GF-D8 (cell line): ENCODE measurements around the gene SELL.
"Not testable (repeated sequence)": the region's sequence is repeated elsewhere in the genome, so short reads cannot be mapped to it uniquely, and the experiment has no call there.

ENCODE experiments used
- DNase-seq: peaks from one replicate; lab custom pipeline; 2025; lab: John Stamatoyannopoulos, UW

The SELL gene

GRCh38 chr1:169704797-169705196 is 6.6 kb downstream of the SELL start:
- no peak for DNase-seq

DNA sequence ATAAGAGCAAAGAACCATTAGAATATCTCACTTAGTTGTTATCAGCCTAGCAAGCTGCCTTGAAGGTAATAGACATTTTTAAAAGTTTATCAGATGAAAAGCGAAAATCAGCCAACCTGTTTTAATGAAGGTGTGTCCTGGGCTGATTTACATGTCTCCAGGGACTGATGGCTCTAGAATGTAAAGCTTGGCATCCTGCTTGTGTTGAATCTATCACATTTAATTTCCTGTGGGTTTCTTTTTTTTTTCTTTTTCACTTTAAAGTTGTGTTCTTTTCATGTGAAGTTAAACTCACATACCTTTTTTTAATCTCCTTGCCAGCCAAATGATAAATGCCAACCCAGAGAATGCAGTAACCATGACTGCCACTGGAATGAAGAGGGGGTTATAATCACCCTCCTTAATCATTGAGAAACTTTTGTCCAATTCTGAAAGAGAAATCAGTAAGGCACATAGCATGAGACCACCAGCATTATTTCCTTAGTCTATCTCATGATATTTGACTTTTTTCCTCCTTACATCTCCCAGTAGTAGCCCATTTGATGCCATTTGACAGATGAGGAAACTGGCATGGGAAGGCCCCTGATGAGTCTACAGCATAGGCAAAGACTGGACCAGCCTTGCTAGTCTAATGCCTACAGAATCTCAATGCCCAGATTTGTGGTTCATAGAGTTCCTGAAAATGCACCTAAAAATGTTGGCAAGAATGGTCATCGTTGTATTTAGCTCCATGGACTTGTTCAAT is 10.0 kb downstream of the SELL start:
- no peak for DNase-seq

DNA sequence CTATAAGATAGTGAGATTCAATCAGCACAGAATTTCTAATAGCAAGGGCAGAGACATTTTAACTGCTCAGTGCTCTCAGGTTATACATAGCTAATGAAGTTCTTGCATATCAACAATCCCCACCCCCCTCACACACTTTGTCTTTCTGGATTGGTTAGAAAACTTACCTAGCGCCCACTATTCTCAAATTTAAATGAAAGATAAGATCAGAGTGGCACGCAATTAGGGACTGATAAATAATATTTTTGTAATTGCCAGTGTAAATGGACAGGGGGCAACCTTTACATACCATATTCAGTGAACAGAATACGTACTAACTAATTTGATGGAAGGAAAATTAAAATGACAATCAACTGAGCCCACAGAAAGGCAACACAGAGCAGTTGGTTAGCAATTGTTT is 11.7 kb downstream of the SELL start:
- no peak for DNase-seq

- DNase-seq = peak; percentile 69
Observed at GRCh38 chr1:169698976-169699375, 12.4 kb downstream of the SELL start.

DNA sequence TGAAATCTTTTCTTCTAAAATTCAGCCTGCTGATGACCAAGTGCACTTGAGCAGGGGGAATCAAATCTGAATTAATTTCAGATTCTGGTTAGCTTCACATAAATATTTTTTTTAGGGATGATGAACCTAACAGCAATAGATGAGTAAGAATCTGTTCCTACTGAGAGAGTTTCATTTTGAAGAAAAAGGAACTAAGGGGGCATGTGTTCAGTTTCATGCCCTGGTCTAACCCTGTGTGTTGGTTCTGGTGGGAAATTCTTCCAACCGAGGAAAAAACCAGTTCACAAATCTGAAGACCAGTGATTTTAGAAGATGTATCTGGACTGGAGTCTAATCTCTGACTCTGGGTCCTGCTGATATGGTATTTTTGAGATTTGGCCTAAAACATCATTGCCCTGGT is 13.7 kb downstream of the SELL start:
- no peak for DNase-seq

DNA sequence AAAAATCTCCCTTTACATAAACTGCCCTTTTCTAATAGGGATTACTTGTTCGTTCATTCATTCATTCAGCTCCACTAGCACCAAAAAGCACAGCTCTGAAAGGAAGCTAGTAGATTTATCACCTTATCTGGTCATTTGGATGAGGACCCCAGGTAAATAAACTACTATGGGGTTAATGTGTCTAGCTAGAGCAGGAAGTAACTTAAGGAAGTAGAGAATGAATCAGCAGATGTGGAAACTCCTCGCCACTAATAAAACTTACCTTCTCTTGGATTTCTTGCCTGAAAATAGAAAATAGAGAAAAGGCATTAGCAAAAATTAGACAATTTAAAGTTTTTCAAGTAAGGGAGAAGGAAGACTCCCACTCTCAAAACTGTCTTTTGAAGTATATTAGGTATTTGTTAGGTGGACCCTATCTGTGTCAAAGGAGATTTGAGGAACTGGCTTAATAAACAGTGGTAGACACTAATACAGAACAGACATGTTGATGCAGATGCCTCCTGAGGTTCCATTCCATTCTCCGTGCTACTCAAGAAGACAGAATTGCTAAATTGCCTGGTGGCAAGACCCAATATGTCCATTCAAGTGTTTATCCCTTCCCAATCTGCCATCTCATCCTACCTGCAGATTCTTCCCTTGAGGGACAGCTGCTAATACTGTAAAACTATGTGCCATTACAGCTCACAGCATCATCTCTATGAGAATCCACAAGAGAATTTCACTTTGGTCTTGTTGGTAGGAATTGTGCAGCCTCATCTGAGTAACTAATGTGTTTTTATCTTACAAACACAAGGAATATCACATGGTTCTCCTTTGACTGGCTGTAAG is 14.9 kb downstream of the SELL start:
- DNase-seq = peak; percentile 42

DNA sequence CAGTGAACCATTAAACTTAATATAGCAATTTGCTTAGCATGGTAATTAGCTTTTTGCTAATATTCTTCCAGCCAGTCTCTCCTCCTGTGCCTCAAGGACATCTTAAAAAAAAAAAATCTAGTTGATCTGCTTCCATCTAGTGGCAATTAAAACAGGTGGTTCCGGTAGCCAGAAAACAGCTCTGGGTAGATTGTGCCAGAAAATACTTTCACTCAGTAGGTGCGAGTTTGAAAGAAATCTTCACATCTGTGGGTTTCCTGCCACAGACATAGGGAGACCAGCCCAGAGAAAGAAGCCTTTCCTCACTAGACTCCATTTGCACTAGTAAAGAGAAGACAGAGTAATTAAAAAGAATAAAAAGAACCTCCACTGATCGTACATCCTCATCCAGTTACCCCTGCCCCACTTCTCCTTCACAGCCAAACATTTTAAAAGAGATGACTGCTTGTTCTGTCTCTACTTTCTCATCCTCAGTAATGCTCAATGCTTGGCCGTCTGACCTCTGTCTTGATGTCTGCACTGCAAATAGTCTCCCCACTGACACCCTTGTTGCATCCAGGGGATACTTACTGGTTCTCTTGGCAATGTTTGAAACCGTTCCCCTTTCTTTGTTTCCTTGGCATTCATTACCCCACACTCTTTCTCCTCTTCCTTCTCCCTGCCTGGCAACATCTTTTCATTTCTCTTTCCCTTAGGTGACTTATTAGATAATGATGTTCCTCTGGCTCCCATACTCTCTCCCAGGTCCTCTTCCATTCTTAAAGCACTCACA is 16.9 kb downstream of the SELL start:
- peak; percentile 63 for DNase-seq

- no peak for DNase-seq
Observed at GRCh38 chr1:169692756-169693460, 18.5 kb downstream of the SELL start.

DNA sequence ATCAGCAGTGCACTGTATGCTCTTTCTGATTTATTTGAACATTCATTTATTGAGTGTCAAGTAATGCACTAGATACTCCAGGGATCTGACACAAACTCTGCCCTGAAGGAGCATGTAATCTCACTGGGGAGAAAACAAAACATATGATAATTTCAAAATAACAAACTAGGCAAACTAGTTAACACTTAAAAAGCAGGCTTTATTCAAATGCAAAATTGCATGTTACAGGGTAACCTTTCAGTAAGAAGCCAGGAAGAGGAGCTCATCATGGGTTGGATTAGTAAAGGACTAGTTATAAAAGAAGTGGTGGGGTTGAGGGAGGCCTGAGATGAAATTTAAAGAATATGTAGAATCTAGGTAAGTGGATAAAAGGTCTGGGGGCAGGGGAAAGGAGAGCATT is 20.9 kb downstream of the SELL start:
- no peak for DNase-seq

GRCh38 chr1:169689395-169689794 is 22.0 kb downstream of the SELL start:
- DNase-seq = no peak

- DNase-seq = not testable (repeated sequence)
Observed at GRCh38 chr1:169688377-169688776, 23.0 kb downstream of the SELL start.

- no peak for DNase-seq
Observed at GRCh38 chr1:169683661-169684060, 27.8 kb downstream of the SELL start.

- DNase-seq = not testable (repeated sequence)
Observed at GRCh38 chr1:169683168-169683567, 28.3 kb downstream of the SELL start.

DNA sequence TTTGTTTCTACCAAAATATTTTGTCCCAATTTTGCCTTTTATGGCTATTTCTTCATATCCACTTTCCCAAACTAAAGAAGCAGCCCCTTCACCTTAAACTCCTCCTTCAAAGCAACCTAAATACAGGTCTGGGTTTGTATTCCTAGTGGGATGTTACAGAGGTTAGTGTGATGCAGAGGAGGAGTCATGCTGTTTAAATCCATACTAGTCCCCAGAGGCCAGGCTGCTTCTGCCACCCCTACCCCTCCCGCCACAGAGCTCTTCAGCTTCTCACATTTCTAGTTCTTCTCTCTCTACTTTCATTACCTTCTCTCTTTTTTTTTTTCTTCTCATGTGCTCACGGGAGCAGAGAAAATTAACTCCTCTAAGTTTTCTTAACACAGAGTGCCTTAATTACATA is 29.3 kb downstream of the SELL start:
- DNase-seq = no peak

DNA sequence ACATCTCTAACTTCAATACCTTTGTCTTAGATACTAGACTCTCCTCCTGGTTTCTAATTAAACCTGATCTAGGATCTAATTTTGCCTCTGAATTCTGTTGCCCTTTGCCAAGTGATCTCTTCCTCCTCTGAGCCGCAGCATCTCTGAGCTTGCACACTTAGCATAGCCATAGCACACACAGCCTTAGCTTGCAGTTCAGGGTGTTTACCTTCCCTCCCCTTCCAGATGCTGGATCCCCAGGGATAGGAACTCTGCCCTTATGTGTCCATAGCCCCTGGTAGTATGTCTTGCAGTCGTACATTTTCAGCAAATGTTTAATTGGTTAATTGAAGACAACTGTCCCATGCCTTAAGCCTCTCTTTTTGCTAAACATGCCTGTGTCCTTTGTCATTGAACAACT is 30.3 kb downstream of the SELL start:
- DNase-seq = no peak

DNA sequence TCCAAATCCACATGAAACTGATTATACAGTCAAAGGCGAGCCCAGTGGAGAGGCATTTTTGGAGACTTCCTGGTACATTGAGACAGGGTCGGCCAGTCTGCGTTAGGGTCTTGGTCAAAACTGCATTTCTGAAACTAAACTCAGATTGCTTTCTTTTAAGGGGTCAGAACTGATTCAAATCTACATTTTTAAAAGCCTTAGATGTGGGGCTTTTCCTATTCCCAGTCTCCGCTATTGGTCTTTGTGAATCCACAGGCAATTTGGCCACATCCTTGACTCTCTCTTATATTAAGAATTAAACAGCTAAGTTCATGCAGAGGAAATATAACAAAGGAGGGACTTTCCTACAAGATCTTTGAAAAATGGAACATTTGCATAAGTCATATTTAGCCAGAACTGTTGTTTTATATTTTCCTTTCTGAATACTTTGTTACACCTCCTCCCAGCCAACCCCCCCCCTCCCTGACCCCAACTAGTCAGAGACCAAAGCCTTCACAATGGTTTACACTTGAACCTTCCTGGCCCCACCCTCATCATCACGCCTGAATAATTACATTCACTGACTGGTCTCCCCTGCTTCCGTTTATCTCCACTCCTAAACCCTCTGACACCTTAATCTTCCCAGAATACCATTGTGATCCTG is 30.9 kb downstream of the SELL start:
- DNase-seq = no peak

DNA sequence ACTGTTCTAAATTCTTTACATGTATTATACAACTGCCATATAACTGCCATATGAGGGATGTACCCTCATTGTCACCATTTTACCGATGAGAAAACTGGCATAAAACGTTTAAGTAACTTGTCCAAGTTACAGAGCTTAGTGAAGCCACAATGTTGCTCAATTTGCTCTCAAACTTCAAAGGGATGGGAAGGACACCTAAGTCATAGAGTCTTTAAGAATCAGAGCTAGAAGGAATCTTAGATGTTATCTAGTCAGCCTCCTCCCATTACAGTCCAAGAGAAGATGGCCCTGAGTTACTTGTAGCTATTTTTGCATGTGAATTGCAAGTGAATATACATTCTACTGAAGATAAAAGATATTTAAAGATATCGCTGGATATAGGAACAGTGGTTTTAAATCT is 31.7 kb downstream of the SELL start:
- DNase-seq = no peak

DNA sequence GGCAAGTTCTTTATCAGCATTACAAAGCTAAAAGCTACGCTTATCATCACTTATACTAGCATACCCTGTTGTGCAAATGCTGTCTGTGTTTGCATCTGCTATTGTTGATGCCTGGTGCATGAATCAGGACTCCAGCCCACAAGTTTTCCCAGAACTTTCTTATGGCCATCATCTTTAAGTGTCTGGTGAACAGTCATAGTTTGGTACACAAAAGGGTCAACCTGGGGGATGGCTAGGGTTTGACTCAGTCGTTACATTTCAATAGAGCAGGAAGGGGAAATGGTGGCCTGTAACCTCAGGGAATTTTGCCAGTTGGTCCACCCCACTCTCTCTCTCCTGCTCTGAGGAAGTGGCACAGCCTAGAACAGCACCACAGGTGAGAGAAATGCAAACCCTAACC is 35.4 kb downstream of the SELL start:
- peak; percentile 34 for DNase-seq

GRCh38 chr1:169670836-169671235 is 40.6 kb downstream of the SELL start:
- no peak for DNase-seq

DNA sequence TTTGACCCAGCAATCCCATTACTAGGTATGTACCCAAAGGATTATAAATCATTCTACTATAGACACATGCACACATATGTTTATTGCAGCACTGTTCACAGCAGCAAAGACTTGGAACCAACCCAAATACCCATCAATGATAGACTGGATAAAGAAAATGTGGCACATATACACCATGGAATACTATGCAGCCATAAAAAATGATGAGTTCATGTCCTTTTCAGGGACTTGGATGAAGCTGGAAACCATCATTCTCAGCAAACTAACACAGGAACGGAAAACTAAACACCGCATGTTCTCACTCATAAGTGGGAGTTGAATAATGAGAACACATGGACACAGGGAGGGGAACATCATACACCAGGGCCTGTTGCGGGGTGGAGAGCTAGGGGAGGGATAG is 41.2 kb downstream of the SELL start:
- not testable (repeated sequence) for DNase-seq
